DMS153 treated with DMSO at 0.1 percent for 48 hours (cell line): ENCODE results near the gene CNIH3.
"Not testable (repeated sequence)": the region's sequence is repeated elsewhere in the genome, so short reads cannot be mapped to it uniquely, and the experiment has no call there.

Source experiments
- DNase-seq: peaks from one replicate; lab custom pipeline; 2025; ENCODE audit not compliant: unreplicated experiment; lab: John Stamatoyannopoulos, UW

CNIH3 gene

GRCh38 chr1:224615861-224616755, at the start of gene CNIH3:
TSS of gene CNIH3 (plus strand) at chr1:224616317. CDS start at chr1:224617175, 858 bp downstream.
- peak; percentile 77 for DNase-seq

DNA sequence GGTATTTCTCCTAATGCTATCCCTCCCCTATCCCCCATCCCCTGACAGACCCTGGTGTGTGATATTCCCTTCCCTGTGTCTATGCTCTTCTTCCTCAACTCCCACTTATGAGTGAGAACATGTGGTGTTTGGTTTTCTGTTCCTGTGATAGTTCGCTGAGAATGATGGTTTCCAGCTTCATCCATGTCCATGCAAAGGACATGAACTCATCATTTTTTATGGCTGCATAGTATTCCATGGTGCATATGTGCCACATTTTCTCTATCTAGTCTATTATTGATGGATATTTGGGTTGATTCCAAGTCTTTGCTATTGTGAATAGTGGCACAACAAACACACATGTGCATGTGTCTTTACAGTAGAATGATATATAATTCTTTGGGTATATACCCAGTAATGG, 49.6 kb upstream of the CNIH3 start:
- DNase-seq = not testable (repeated sequence)

- DNase-seq = no peak
These were observed 46.8 kb upstream of the CNIH3 start for GRCh38 chr1:224569276-224569675.

DNA sequence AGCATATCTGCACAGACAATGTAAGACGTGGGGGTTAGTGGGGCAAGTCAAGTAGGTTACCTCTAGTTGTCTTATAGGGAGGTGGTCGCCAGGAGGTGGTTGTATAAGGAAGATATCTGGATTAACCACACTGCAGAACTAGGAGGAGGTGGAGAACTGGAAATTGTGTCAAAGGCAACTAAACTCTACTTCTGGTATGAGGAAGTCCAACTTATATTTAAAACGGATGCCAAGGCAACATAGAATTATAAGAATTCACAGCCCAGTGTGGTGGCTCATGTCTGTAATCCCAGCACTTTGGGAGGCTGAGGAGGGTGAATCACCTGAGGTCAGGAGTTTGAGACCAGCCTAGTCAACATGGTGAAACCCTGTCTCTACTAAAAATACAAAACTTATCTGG, 44.1 kb upstream of the CNIH3 start:
- DNase-seq = not testable (repeated sequence)

- no peak for DNase-seq
These were observed 36.6 kb upstream of the CNIH3 start for GRCh38 chr1:224579526-224579925.

GRCh38 chr1:224580006-224580405, 36.1 kb upstream of the CNIH3 start:
- no peak for DNase-seq

DNA sequence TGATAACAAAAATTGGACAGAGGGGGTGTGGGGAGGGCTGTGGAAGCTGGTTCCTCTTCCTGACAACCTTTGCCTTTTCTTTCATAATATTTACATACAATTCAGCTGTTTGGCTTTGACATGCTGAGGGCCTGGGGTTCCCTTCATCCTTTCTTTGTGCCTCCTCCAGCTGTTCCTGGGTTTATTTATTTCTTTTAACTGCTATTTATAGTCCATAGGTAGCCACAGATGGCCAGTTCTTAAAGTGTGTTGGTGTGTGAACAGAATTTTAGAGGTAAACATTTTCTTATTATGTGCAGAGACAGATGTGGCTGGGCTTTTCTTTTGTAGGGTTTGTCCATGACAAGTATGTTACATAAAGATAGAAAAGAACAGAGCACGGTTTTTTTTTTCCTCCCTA, 34.1 kb upstream of the CNIH3 start:
- DNase-seq = peak; percentile 15

DNA sequence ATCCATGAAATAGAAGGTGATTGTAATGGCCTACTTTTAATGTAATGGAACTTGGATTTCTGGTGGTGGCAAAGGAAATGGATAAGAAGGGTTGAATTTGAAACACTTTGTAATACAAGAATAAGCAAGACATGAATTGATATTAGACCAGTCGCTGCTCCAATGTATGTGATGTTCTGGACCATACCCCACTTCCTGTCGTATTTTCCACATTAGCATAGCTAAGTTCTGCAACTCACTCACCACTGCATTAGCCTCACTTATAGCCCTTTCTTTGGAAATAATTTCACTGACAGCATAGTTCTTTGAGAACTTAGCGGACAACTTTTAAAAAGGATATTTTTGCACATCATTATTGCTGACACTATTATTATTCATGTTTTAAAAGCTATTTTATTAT, 32.3 kb upstream of the CNIH3 start:
- DNase-seq = no peak

GRCh38 chr1:224585051-224585450, 31.1 kb upstream of the CNIH3 start:
- no peak for DNase-seq

DNA sequence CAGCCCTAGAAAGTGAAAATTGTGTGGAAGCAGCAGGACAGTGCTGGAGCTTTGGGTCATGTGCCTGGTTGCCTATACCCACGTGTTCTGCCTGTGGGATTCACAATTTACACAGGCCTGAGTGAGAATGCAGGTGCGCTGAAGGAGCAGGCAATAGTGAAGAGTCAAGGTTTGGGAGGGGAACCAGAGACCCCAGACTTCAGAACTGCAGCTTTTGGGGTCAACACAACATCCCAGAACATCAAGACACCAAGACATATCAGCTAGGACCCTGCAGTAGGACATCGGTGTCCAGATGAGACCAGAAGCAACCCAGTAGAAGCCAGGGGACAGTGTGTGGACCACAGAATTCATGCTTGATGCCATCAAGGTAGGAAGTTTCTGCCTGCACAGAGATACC, 29.1 kb upstream of the CNIH3 start:
- no peak for DNase-seq

DNA sequence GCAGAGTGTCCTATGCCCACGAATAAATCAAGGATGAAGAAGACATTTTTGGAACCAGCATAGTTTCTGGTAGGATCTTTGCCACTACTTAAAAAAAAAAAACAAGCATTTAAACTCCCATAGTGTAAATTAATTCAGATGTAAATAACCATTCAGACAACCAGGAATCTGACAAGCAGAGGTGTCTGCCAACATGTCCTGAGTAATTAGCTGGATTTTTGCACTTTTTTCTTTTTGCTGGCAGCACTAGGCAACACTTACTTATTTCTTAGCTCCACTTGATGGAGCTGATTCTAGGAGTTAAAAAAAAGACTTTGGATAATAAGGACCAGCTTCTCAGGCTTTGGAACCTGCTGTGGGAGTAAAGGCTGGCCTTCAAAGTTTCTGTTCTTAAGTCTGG, 27.6 kb upstream of the CNIH3 start:
- no peak for DNase-seq

GRCh38 chr1:224589006-224589405, 27.1 kb upstream of the CNIH3 start:
- DNase-seq = no peak

DNA sequence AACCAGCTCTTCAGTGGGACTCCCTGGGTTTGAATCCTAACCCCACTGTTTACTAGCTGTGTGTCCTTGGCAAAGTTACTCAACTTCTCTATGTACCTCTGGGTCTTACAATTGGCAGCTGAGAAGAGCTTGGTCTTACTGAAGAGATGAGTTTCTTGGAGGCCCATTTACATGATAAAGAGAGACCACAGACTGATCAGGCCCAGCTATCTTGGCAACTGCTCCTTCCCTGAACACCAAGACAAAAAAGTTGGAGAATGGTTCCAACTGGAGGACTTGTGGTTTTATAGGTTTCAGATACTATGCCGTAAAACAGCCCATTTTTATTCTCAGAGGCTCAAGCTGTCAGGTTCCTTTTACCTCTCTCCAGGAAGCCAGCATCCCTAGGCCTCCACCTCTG, 24.8 kb upstream of the CNIH3 start:
- no peak for DNase-seq

- no peak for DNase-seq
These were observed 23.2 kb upstream of the CNIH3 start for GRCh38 chr1:224592636-224593582.

GRCh38 chr1:224594360-224594759, 21.8 kb upstream of the CNIH3 start:
- no peak for DNase-seq

- no peak for DNase-seq
These were observed 21.3 kb upstream of the CNIH3 start for GRCh38 chr1:224594851-224595250.

- no peak for DNase-seq
These were observed 10.5 kb upstream of the CNIH3 start for GRCh38 chr1:224605482-224606181.

DNA sequence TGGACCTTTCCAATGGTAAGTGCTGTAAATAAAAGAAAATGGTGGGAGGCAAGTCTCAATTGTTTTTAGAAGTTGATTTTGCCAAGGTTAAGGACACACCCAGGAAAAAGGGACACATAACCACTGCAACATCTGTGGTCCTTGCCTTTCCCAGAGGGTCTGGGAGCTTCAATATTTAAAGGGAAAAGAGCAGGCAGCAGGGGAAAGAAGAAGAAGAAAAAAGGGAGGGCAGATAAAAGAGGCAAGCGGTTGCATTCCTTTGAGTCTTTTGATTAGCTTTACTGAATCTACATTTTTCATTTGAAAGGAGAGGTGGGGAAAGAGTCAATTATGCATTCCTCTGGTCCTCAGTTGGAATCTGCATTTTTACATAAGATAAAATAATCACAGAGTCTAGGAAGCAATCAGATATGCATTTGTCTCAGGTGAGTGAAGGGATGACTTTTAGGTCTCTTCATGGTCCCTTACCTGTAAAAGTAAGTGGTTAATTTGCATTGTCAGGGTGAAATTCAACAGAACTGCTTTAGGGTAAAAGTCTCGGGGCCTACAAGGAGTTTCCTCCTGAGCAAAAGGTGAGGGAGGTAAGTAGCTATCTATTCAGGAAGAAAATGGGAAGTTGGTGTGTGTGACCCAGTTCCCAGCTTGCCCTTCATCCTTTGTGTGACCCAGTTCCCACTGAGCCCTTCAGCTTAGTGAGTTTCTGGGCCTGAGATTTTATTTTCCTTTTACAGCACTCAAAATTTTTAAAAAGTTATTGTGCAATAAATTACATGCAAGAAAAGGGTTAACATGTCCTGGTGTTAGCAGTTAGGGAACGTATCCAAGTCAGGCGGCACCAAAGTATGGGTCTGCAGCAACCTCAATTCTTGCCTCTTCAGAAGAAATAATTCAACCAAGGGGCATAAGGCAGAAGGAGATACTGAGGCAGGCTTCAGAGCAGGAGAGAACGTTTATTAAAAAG, 8.6 kb upstream of the CNIH3 start:
- DNase-seq = no peak

GRCh38 chr1:224609333-224609732, 6.8 kb upstream of the CNIH3 start:
- no peak for DNase-seq

GRCh38 chr1:224612246-224612645, 3.9 kb upstream of the CNIH3 start:
- DNase-seq = no peak
